ENCODE results near the gene SNX25.

- no peak for TF ChIP-seq STAT3 (IDR thresholded peaks at IDR 0.05; ENCODE audit: low read depth, low read length)
- no peak for TF ChIP-seq CTCF (IDR thresholded peaks at IDR 0.05 in 2 of 3, conservative IDR thresholded peaks at IDR 0.05 in 1 of 3; ENCODE audit: control insufficient read depth in 2 of 3, extremely low read depth in 1 of 3, insufficient read depth in 1 of 3, low read depth in 3 of 3, low read length in 3 of 3)
- TF ChIP-seq USF2 (IDR thresholded peaks at IDR 0.05; ENCODE audit: borderline replicate concordance, low read depth, low read length): no peak
- TF ChIP-seq RFX5 (IDR thresholded peaks at IDR 0.05; ENCODE audit: low read depth, low read length): no peak
- TF ChIP-seq EZH2 (IDR thresholded peaks at IDR 0.05; ENCODE audit: borderline replicate concordance, control insufficient read depth, low read depth, low read length): no peak
- TF ChIP-seq FOXK2 (IDR thresholded peaks at IDR 0.05): no peak
- no peak for TF ChIP-seq MEF2B (IDR thresholded peaks at IDR 0.05; ENCODE audit: partially characterized antibody, poor library complexity, severe bottlenecking)
- no peak for TF ChIP-seq POLR2AphosphoS5 (IDR thresholded peaks at IDR 0.05; ENCODE audit: low read length)
- TF ChIP-seq FOS (IDR thresholded peaks at IDR 0.05; ENCODE audit: borderline replicate concordance, extremely low read depth, insufficient read length): no peak
- no peak for TF ChIP-seq HDAC2 (IDR thresholded peaks at IDR 0.05)
- no peak for TF ChIP-seq EP300 (IDR thresholded peaks at IDR 0.05; ENCODE audit: borderline replicate concordance in 1 of 2, control insufficient read depth in 1 of 2, low read depth in 2 of 2, low read length in 2 of 2)
- TF ChIP-seq SUPT20H (IDR thresholded peaks at IDR 0.05; ENCODE audit: borderline replicate concordance, control insufficient read depth, low read depth, low read length): no peak
- no peak for TF ChIP-seq TARDBP (IDR thresholded peaks at IDR 0.05; ENCODE audit: borderline replicate concordance)
Measured at GRCh38 chr4:185275501-185275900, 66.1 kb downstream of the SNX25 start.
